GM12801 (cell line): Measurements from ENCODE around the gene ARHGAP45.

ENCODE experiments used
- TF ChIP-seq, protein P1 (sequence below): IDR thresholded peaks from one replicate; pipeline ENCODE4 v1.5.1; 2011; ENCODE audit warnings: control low read depth; ENCODE audit not compliant: insufficient read length; ENCODE audit errors: extremely low read depth

ARHGAP45 gene

DNA sequence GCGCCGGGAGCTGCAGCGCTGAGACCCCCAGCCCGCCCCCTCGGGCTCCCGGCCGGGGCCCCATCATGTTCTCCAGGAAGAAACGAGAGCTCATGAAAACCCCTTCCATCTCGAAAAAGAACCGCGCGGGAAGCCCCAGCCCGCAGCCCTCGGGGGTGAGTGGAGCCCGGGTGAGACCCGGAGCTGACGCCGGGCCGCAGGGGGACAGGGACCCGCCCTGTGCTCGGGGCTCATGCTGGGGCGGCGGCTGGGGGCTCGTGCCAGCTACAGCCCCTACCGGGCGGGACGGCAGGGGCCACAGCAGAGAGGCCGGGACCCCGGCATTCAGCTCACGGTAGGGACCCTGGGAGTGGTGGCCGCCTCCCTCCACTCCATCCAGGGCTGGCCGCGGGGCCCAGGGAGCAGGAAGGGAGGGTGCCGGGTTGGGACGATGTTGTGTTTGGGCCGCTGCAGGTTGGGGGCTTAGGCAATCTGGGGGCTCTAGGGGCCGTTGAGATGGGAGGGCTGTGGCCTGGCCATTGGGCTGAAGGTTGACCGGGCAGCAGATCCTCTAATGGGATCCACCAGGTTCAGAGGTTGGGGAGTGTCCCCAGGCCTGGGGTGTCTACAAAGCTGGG is 482 bp downstream of the ARHGAP45 start:
- TF ChIP-seq, protein P1, sequence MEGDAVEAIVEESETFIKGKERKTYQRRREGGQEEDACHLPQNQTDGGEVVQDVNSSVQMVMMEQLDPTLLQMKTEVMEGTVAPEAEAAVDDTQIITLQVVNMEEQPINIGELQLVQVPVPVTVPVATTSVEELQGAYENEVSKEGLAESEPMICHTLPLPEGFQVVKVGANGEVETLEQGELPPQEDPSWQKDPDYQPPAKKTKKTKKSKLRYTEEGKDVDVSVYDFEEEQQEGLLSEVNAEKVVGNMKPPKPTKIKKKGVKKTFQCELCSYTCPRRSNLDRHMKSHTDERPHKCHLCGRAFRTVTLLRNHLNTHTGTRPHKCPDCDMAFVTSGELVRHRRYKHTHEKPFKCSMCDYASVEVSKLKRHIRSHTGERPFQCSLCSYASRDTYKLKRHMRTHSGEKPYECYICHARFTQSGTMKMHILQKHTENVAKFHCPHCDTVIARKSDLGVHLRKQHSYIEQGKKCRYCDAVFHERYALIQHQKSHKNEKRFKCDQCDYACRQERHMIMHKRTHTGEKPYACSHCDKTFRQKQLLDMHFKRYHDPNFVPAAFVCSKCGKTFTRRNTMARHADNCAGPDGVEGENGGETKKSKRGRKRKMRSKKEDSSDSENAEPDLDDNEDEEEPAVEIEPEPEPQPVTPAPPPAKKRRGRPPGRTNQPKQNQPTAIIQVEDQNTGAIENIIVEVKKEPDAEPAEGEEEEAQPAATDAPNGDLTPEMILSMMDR, result no peak

DNA sequence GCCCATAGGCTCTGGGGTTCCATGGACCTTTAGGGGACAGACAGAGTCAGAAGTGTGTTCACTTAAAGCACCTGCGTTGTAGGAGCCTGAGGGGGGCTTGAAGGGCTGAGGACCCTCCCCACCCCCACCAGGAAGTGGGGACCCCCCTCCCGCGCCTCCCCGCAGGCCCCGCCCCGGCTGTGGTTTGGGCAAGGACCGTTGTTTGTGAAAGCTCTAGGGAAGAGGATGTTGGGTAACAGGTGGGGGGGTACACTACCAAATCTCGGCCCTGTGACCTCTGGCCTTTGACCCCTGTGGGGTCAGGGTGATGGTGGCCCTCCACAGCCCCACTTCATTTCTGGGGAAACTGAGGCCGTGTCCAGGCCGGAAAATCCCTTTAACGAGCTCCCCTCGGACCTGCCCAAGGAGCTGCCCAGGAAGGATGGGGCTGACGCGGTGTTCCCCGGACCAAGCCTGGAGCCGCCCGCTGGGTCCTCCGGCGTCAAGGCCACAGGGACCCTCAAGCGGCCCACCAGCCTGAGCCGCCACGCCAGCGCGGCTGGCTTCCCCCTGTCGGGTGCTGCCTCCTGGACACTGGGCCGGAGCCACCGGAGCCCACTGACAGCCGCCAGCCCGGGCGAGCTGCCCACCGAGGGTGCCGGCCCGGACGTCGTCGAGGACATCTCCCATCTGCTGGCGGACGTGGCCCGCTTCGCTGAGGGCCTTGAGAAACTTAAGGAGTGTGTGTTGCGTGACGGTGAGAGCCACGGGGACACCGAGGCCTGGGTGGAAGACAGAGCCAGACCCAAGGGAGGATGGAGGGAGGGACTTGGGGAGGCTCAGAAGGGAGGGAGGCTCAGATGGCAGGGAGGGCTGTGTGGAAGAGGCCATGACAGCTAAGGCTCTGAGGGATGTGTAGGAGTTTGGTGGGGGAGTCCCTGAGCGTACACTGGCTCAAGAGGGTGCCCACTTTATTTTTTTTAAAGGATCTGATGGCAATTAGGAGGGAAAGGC is 1.3 kb downstream of the ARHGAP45 start:
- TF ChIP-seq, protein P1, result no peak

DNA sequence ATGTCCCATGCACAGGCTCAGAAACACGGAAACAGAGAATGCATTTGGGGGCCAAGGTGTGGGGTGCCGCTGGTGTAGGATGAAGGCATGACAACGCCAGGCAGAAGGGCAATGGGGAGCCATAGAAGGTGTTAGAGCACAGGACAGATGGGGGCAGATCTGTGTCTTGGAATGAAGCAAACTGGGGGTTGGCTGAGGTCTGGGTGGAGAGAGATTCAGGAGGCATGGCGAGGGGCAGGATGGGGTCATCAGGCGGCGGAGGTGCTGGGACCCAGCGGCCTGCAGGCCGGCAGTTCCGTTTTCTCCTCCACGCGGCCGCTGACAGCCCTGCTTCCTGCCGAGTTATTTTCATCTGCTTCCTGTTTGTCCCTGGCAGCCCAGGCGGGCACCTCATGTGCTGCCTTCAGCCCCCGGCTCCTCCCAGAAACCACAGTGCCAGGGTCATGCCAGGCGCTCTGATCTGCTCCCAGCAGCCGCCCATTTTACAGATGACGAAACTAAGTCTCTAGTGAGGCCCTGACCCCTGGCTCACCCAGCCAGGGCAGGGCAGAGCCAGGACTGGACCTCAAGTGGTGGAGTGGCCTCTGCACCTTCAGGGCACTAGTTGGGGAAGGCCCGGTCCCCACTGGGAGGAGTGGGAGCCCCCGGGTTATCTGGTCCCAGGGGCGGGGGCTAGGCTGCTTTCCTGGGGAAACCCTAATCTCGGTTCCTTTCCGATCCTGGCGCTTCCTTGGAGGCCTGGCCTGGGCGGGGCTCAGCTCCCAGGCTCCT is 2.2 kb downstream of the ARHGAP45 start:
- TF ChIP-seq, protein P1, result no peak

DNA sequence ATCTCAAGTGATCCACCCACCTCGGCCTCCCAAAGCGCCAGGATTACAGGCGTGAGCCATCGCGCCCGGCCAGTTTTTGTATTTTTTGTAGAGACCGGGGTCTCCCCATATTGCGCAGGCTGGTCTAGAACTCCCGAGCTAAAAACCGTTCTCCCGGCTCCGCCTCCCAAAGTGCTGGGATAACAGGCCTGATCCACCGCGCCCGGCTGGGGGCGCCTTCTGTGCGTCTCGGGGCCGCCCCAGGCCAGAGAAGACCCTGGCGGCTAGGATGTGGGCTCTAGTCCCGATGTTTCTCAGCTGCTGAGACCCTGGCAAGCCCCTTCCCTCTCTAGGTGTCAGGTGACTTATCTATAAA is 3.6 kb downstream of the ARHGAP45 start:
- TF ChIP-seq, protein P1, result no peak

DNA sequence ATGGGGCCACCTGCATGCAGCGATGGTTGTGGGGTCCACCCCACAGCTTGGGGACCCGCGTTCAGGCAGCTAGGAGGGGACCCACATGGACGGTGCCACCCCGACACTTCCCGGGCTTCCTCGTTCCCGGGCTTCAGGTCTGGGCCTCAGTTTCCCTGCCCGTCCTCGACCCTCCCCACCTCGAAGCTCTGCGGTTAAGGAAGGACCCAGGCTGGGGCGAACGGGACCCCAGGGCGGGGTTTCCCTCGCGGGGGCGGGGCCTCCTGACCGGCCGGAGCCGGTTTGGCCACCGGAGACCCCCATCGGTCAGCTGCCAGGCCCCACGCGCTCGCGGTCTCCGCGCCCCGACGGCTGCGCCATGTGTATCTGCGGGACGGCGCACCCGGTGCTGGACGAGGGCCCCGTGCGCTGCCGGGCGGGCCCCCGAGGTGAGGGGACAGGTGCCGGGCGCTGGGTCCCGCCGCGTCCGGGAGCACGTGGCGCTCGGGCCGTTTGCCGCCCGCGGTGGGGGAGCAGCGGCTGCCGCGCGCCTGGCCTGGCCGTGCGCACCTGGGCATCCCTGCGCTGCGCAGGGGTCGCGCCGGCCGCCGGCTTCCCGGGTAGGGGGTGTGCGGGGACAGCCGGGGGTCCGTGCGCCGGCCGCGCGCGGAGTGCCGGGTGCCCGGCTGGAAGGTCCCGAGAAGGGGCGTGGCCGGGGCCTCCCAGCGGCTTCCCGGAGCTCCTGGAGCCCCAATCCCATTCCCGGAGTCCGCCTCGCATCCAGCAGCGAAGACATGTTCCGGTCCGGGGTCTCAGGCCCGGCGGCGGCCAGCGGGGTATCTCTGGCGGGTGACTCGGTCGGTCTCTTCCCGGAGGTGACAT is 4.2 kb downstream of the ARHGAP45 start:
- TF ChIP-seq, protein P1, result no peak

DNA sequence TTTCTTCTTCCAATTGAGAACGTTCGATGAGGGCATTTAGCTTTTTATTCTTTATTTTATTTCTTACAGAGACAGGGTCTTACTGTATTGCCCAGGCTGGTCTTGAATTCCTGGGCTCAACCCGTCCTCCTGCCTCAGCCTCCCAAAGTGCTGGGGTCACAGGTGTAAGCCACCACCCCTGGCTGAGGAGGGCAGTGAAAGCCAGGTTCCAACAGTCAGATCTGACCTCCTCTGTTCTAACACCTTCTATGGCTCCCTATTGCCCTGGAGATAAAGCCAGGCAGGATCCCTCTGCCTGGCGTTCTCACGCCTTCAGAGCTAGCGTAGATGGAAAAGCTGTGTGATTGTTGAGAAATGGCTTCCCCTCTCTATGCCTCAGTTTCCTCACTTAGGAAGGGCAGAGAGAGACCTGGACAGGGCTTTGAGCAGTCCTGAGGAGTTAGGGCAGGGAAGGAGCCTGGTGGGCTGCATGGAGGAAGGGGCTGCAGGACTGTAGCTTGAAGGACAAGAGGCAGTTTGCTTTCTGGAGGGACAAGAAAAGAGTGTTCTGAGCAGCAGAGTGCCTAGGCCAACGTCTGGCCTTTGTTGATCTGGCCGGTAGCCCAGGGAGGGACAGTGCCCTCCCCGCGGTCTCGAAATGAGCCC is 5.5 kb downstream of the ARHGAP45 start:
- TF ChIP-seq, protein P1, result no peak
